NCI-H345 (cell line): ENCODE results near the gene ARHGEF6.

Source experiments
- DNase-seq: peaks from one replicate; lab custom pipeline; 2025; lab: John Stamatoyannopoulos, UW

ARHGEF6 gene

GRCh38 chrX:136747003-136747986 is 33.4 kb downstream of the ARHGEF6 start:
- no peak for DNase-seq

- DNase-seq: no peak
These were observed 35.2 kb downstream of the ARHGEF6 start for GRCh38 chrX:136745215-136746173.

GRCh38 chrX:136742721-136743379 is 37.9 kb downstream of the ARHGEF6 start:
- no peak for DNase-seq

- DNase-seq: no peak
These were observed 42.5 kb downstream of the ARHGEF6 start for GRCh38 chrX:136738049-136738729.

GRCh38 chrX:136736690-136737089 is 44.0 kb downstream of the ARHGEF6 start:
- no peak for DNase-seq

GRCh38 chrX:136735601-136736000 is 45.1 kb downstream of the ARHGEF6 start:
- no peak for DNase-seq

- no peak for DNase-seq
These were observed 47.1 kb downstream of the ARHGEF6 start for GRCh38 chrX:136733613-136734012.

- DNase-seq: no peak
These were observed 48.9 kb downstream of the ARHGEF6 start for GRCh38 chrX:136731798-136732197.

GRCh38 chrX:136731207-136731782 is 49.4 kb downstream of the ARHGEF6 start:
- DNase-seq: no peak

- no peak for DNase-seq
These were observed 52.3 kb downstream of the ARHGEF6 start for GRCh38 chrX:136728393-136728792.

GRCh38 chrX:136725441-136726104 is 55.2 kb downstream of the ARHGEF6 start:
- DNase-seq: no peak

- no peak for DNase-seq
These were observed 62.6 kb downstream of the ARHGEF6 start for GRCh38 chrX:136718091-136718490.

GRCh38 chrX:136714626-136715599 is 65.8 kb downstream of the ARHGEF6 start:
- no peak for DNase-seq

- no peak for DNase-seq
These were observed 68.0 kb downstream of the ARHGEF6 start for GRCh38 chrX:136712650-136713310.

- peak; percentile 10 for DNase-seq
These were observed 69.6 kb downstream of the ARHGEF6 start for GRCh38 chrX:136711147-136711546.

- DNase-seq: no peak
These were observed 70.3 kb downstream of the ARHGEF6 start for GRCh38 chrX:136710325-136710951.

GRCh38 chrX:136708348-136708747 is 72.4 kb downstream of the ARHGEF6 start:
- no peak for DNase-seq

GRCh38 chrX:136697156-136697555 is 83.6 kb downstream of the ARHGEF6 start:
- DNase-seq: no peak
